HL-60 (cell line): Measurements from ENCODE around the gene KRTAP1-1.
"Not testable (repeated sequence)": the region's sequence is repeated elsewhere in the genome, so short reads cannot be mapped to it uniquely, and the experiment has no call there.

ENCODE experiments used
- DNase-seq, 2 experiments: peaks; one replicate each; pipeline ENCODE4 v3.0.0-alpha.2; 2010 to 2020; ENCODE audit warnings: low read depth in 1 of 2, low spot score in 1 of 2
- H3K27ac ChIP-seq: fragments of 250-450 bp; sonication (Bioruptor Pico); replicated peaks from 2 replicates; pipeline ENCODE4 v1.5.1; 2020; ENCODE audit warnings: mild to moderate bottlenecking, moderate library complexity
- H3K27me3 ChIP-seq: fragments of 250-450 bp; sonication (Bioruptor Pico); 2 replicates; pipeline ENCODE4 v1.5.1; 2021; ENCODE audit warnings: mild to moderate bottlenecking, moderate library complexity; ENCODE audit not compliant: insufficient read depth, poor library complexity, severe bottlenecking
- H3K4me3 ChIP-seq: replicated peaks from 2 replicates; pipeline ENCODE4 v1.5.1; 2011; ENCODE audit warnings: mild to moderate bottlenecking, control low read depth, low read length; ENCODE audit not compliant: insufficient read depth
- GABPA ChIP-seq: IDR thresholded peaks from 2 replicates; pipeline ENCODE4 v1.6.1; 2012; ENCODE audit warnings: low read depth
- POLR2AphosphoS5 ChIP-seq: IDR thresholded peaks from 2 replicates; pipeline ENCODE4 v1.6.1; 2012; ENCODE audit warnings: low read depth
- SPI1 ChIP-seq: IDR thresholded peaks from 2 replicates; pipeline ENCODE4 v1.6.1; 2012; ENCODE audit warnings: low read depth, mild to moderate bottlenecking, borderline replicate concordance
- TF ChIP-seq, protein P1 (sequence below): IDR thresholded peaks from one replicate; pipeline ENCODE4 v1.5.1; 2011; ENCODE audit warnings: low read length, control low read depth, inconsistent platforms; ENCODE audit not compliant: insufficient read depth
- TF ChIP-seq, protein P2 (sequence below): IDR thresholded peaks from 2 replicates; pipeline ENCODE4 v1.6.1; 2012; ENCODE audit warnings: low read depth; ENCODE audit not compliant: insufficient replicate concordance

KRTAP1-1 gene

DNA sequence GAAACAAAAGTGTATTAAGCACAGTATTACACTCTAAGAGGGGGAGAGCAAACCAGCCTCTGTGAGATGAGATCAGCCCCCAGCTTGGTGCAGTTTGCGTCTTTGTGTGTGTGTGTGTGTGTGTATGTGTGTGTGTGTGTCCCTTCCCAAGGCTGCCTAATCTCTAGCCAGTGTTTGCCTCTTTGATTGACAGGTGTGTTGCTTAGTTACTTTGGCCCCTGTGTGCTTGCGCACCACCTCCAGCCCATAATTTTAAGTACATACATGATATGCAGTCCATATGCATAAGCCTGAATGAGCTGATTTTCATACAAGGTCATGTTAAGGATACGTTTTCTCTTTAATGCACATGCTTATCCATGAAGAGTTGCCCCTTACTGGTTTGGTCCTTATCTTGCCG is 39.5 kb downstream of the KRTAP1-1 start:
- Histone ChIP-seq H3K27ac (no peak overlapping the region), H3K4me3 (no peak overlapping the region), H3K27me3 (peaks cover 4% of the 10 kb centered on the region)
- DNase-seq = no peak
- no peak for TF ChIP-seq POLR2AphosphoS5
- TF ChIP-seq, protein P1, sequence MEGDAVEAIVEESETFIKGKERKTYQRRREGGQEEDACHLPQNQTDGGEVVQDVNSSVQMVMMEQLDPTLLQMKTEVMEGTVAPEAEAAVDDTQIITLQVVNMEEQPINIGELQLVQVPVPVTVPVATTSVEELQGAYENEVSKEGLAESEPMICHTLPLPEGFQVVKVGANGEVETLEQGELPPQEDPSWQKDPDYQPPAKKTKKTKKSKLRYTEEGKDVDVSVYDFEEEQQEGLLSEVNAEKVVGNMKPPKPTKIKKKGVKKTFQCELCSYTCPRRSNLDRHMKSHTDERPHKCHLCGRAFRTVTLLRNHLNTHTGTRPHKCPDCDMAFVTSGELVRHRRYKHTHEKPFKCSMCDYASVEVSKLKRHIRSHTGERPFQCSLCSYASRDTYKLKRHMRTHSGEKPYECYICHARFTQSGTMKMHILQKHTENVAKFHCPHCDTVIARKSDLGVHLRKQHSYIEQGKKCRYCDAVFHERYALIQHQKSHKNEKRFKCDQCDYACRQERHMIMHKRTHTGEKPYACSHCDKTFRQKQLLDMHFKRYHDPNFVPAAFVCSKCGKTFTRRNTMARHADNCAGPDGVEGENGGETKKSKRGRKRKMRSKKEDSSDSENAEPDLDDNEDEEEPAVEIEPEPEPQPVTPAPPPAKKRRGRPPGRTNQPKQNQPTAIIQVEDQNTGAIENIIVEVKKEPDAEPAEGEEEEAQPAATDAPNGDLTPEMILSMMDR = no peak
- no peak for TF ChIP-seq GABPA
- TF ChIP-seq, protein P2, sequence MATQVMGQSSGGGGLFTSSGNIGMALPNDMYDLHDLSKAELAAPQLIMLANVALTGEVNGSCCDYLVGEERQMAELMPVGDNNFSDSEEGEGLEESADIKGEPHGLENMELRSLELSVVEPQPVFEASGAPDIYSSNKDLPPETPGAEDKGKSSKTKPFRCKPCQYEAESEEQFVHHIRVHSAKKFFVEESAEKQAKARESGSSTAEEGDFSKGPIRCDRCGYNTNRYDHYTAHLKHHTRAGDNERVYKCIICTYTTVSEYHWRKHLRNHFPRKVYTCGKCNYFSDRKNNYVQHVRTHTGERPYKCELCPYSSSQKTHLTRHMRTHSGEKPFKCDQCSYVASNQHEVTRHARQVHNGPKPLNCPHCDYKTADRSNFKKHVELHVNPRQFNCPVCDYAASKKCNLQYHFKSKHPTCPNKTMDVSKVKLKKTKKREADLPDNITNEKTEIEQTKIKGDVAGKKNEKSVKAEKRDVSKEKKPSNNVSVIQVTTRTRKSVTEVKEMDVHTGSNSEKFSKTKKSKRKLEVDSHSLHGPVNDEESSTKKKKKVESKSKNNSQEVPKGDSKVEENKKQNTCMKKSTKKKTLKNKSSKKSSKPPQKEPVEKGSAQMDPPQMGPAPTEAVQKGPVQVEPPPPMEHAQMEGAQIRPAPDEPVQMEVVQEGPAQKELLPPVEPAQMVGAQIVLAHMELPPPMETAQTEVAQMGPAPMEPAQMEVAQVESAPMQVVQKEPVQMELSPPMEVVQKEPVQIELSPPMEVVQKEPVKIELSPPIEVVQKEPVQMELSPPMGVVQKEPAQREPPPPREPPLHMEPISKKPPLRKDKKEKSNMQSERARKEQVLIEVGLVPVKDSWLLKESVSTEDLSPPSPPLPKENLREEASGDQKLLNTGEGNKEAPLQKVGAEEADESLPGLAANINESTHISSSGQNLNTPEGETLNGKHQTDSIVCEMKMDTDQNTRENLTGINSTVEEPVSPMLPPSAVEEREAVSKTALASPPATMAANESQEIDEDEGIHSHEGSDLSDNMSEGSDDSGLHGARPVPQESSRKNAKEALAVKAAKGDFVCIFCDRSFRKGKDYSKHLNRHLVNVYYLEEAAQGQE = no peak
- TF ChIP-seq SPI1 = no peak

DNA sequence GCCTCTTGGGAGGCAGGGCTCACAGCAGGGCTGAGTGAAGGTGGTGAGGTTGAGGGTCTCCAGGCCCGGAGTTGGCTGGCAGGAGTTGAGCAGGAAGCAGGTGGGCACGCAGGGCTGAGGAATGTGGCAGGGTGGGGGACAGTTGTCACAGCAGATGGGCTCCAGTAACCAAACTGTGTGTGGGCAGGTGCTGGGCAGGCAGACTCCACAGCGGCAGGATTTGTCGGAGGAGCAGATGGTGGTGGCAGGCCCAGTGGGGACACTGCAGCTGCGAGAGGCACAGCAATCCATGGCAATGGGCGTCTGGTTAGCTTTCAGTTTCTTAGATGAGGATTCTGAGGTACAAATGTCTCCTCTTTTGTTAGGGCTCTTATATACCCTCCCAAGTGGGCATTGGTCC is 41.7 kb downstream of the KRTAP1-1 start, which contains the start of gene KRTAP3-2:
Gene KRTAP3-2, minus strand, starts transcription at position 344 of the 400 bp plus-strand sequence. Its CDS starts 53 bp downstream, at position 291.
- not testable (repeated sequence) for H3K27ac ChIP-seq, H3K4me3 ChIP-seq, H3K27me3 ChIP-seq, DNase-seq

DNA sequence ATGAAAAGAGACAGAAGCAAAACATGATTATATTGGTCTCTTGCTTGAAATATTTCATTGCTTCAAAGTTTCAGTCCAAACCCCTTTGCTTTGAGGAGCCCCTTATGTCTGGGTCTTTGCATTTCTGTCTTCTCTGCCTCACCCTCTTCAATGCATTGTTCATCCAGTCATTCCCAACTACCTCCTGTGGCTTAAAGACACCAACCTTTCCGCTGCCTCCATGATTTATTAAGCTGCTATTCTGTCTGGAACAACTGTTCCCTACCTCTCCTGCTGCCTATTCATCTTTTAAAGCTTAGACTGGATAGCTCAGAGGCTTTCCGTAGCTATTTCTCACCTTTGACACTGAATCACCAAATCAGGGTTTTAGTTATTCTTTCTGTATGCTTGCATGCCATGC is 43.9 kb downstream of the KRTAP1-1 start:
- no peak for TF ChIP-seq SPI1
- TF ChIP-seq GABPA = no peak
- Histone ChIP-seq H3K4me3 (no peak overlapping the region), H3K27me3 (peaks cover 4% of the 10 kb centered on the region), H3K27ac (no peak overlapping the region)
- DNase-seq = no peak

DNA sequence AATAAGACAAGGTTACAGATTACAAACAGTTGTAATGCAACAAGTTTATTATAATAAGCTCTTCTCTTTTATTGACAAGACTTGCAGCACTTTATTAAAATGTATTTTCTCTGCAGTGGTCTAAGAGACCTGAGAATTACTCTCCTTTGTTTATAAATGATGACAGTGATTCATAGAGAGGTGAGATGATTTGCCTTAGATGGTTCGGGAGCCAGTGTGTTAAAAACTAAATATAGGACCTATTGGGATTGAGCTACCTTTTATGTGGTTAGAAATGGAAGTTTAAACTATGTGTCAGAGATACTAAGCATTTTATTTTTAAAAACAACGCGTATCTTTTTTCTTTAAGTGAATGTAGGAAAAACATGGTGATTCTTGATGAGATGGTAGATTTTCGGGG is 44.4 kb downstream of the KRTAP1-1 start:
- Histone ChIP-seq H3K27me3 (peaks cover 4% of the 10 kb centered on the region), H3K27ac (no peak overlapping the region), H3K4me3 (no peak overlapping the region)
- DNase-seq = no peak
- TF ChIP-seq POLR2AphosphoS5 = no peak
- TF ChIP-seq, protein P1 = no peak
- no peak for TF ChIP-seq SPI1
- no peak for TF ChIP-seq GABPA
- TF ChIP-seq, protein P2 = no peak

DNA sequence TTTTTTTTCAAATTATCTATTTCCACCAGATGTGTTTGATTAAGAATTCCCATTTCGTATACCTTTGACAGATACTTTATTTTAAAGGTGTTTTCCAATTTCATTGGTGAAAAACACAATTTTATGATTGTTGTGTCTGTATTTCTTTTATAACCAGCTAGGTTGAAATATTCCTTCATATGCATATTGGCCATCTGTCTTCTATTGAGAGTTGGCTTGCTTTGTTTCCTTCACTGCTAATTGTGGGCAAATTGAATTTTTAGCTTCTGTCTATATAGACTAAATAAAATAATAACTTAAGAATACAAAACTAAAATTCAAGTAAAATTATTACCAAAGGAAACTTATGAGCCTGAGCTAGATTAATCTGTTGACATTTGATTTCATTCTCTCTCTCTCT is 46.1 kb downstream of the KRTAP1-1 start:
- DNase-seq = no peak
- Histone ChIP-seq H3K4me3 (no peak overlapping the region), H3K27me3 (peaks cover 4% of the 10 kb centered on the region), H3K27ac (no peak overlapping the region)
- TF ChIP-seq POLR2AphosphoS5 (no peak), SPI1 (no peak), GABPA (no peak)
- TF ChIP-seq, protein P2 = no peak
- TF ChIP-seq, protein P1 = no peak
